Epithelial cell of esophagus (primary cell): ENCODE data around the gene PPFIA1.
"Not testable (repeated sequence)": the region's sequence is repeated elsewhere in the genome, so short reads cannot be mapped to it uniquely, and the experiment has no call there.

Experiments used
- DNase-seq: peaks from one replicate; pipeline ENCODE4 v3.0.0; 2010; ENCODE audit warnings: low read depth
- H3K4me3 ChIP-seq: 2 replicates; pipeline ENCODE4 v1.5.1; 2011; ENCODE audit warnings: mild to moderate bottlenecking, low read length, control low read depth
- CTCF ChIP-seq: IDR thresholded peaks from 2 replicates; pipeline ENCODE4 v1.5.1; 2011; ENCODE audit warnings: low read depth, mild to moderate bottlenecking, low read length, control low read depth, inconsistent platforms; ENCODE audit not compliant: insufficient read depth; ENCODE audit errors: missing control alignments

PPFIA1 gene

GRCh38 chr11:70328556-70328955 lies 58.1 kb downstream of the PPFIA1 start:
- TF ChIP-seq CTCF: no peak
- DNase-seq: no peak
- H3K4me3 ChIP-seq: no peak overlapping the region

GRCh38 chr11:70331320-70331843 lies 60.9 kb downstream of the PPFIA1 start:
- not testable (repeated sequence) for DNase-seq, H3K4me3 ChIP-seq

GRCh38 chr11:70331901-70332300 lies 61.4 kb downstream of the PPFIA1 start:
- H3K4me3 ChIP-seq: no peak overlapping the region
- no peak for TF ChIP-seq CTCF
- DNase-seq: no peak

GRCh38 chr11:70332567-70332966 lies 62.1 kb downstream of the PPFIA1 start:
- DNase-seq: no peak
- no peak overlapping the region for H3K4me3 ChIP-seq
- TF ChIP-seq CTCF: no peak

- no peak for DNase-seq
- TF ChIP-seq CTCF: no peak
- no peak overlapping the region for H3K4me3 ChIP-seq
These were observed 62.8 kb downstream of the PPFIA1 start for GRCh38 chr11:70333261-70333660.

- H3K4me3 ChIP-seq: no peak overlapping the region
- no peak for DNase-seq
- no peak for TF ChIP-seq CTCF
These were observed 64.0 kb downstream of the PPFIA1 start for GRCh38 chr11:70334351-70334995.

GRCh38 chr11:70335511-70335910 lies 65.0 kb downstream of the PPFIA1 start:
- TF ChIP-seq CTCF: no peak
- DNase-seq: no peak
- H3K4me3 ChIP-seq: no peak overlapping the region
